PFSK-1 (cell line): ENCODE measurements around the gene KRTAP5-7.

Experiments used
- POLR2AphosphoS5 ChIP-seq: IDR thresholded peaks from 2 replicates; pipeline ENCODE4 v1.6.1; 2012; ENCODE audit warnings: low read depth, mild to moderate bottlenecking, control low read depth, low read length, moderate library complexity
- REST ChIP-seq, 2 experiments: IDR thresholded peaks; 2 replicates each; pipeline versions ENCODE4 v1.6.1 to v1.8.0; 2011 to 2012; ENCODE audit warnings: low read depth in 2 of 2, low read length in 2 of 2, control low read depth in 1 of 2, inconsistent platforms in 1 of 2, mild to moderate bottlenecking in 1 of 2, moderate library complexity in 1 of 2; ENCODE audit not compliant: insufficient read depth in 1 of 2

- TF ChIP-seq REST (IDR thresholded peaks at IDR 0.05; ENCODE audit: insufficient read depth in 1 of 2, low read depth in 2 of 2, low read length in 2 of 2) = no peak
- TF ChIP-seq POLR2AphosphoS5 = no peak
Observed at GRCh38 chr11:71530602-71531001, 3.5 kb downstream of the KRTAP5-7 start.
